ENCODE results near the gene C3orf22. TPM values are rescaled to one million over a fixed set of nuclear protein-coding genes. Genes with fewer than 3 reads are reported as not detected.

Gene C3orf22
- total RNA-seq, 2 experiments from 2014 or later: not detected

GRCh38 chr3:126582311-126582710 lies 23.6 kb upstream of the C3orf22 start:
- intact Hi-C loops (cut with micrococcal nuclease; ENCODE audit: unreplicated experiment): no loop called here
- no peak overlapping the region for H3K27ac ChIP-seq (ENCODE audit: low read depth, low read length, poor library complexity, severe bottlenecking)
- no peak overlapping the region for H3K4me2 ChIP-seq (ENCODE audit: low read length)
- no peak overlapping the region for H2AFZ ChIP-seq (ENCODE audit: low read length)
- ChIA-PET POLR2A (no interaction called here), CTCF (ENCODE audit: unreplicated experiment) (no interaction called here)
- no peak for TF ChIP-seq EZH2phosphoT487 (IDR thresholded peaks at IDR 0.05; ENCODE audit: borderline replicate concordance, low read depth, low read length)
- no peak for TF ChIP-seq CTCF (conservative IDR thresholded peaks at IDR 0.05; ENCODE audit: low read length)
- H3K4me1 ChIP-seq (ENCODE audit: insufficient read depth, low read length, poor library complexity, severe bottlenecking): no peaks in the 10 kb centered on the region
- no peaks in the 10 kb centered on the region for H3K9me3 ChIP-seq (ENCODE audit: low read length)
- no peaks in the 10 kb centered on the region for H3K36me3 ChIP-seq (ENCODE audit: insufficient read depth, low read length)
- no peaks in the 10 kb centered on the region for H3K9me2 ChIP-seq (ENCODE audit: insufficient read depth, low read length)
- no peaks in the 10 kb centered on the region for H4K20me1 ChIP-seq (ENCODE audit: insufficient read depth, low read length)
- H3K4me3 ChIP-seq (ENCODE audit: low read depth, low read length, poor library complexity, severe bottlenecking): no peak overlapping the region
- BruUV-seq (replicated peaks): no TSS peak
- H3K79me2 ChIP-seq (ENCODE audit: insufficient read depth, low read depth, low read length): no peaks in the 10 kb centered on the region
- no peak for DNase-seq (ENCODE audit: low spot score)

- no peak overlapping the region for H2AFZ ChIP-seq (ENCODE audit: low read length)
- no TSS peak for BruUV-seq (replicated peaks)
- no peaks in the 10 kb centered on the region for H3K9me2 ChIP-seq (ENCODE audit: insufficient read depth, low read length)
- no peaks in the 10 kb centered on the region for H3K79me2 ChIP-seq (ENCODE audit: insufficient read depth, low read depth, low read length)
- no peak overlapping the region for H3K4me3 ChIP-seq (ENCODE audit: low read depth, low read length, poor library complexity, severe bottlenecking)
- CTCF ChIA-PET (ENCODE audit: unreplicated experiment): no interaction called here
- intact Hi-C loops (cut with micrococcal nuclease; ENCODE audit: unreplicated experiment): no loop called here
- no peaks in the 10 kb centered on the region for H3K36me3 ChIP-seq (ENCODE audit: insufficient read depth, low read length)
- no peaks in the 10 kb centered on the region for H4K20me1 ChIP-seq (ENCODE audit: insufficient read depth, low read length)
- H3K4me2 ChIP-seq (ENCODE audit: low read length): no peak overlapping the region
- POLR2A ChIA-PET: no interaction called here
- H3K27ac ChIP-seq (ENCODE audit: low read depth, low read length, poor library complexity, severe bottlenecking): no peak overlapping the region
- TF ChIP-seq EZH2phosphoT487 (IDR thresholded peaks at IDR 0.05; ENCODE audit: borderline replicate concordance, low read depth, low read length) (no peak), CTCF (conservative IDR thresholded peaks at IDR 0.05; ENCODE audit: low read length) (no peak)
- no peaks in the 10 kb centered on the region for H3K4me1 ChIP-seq (ENCODE audit: insufficient read depth, low read length, poor library complexity, severe bottlenecking)
- H3K9me3 ChIP-seq (ENCODE audit: low read length): no peaks in the 10 kb centered on the region
- DNase-seq (ENCODE audit: low spot score): no peak
Measured at GRCh38 chr3:126581569-126581968, 22.8 kb upstream of the C3orf22 start.

- POLR2A ChIA-PET: no interaction called here
Measured at GRCh38 chr3:126580746-126581145, 22.0 kb upstream of the C3orf22 start.

More at GRCh38 chr3:126580746-126581145, 22.0 kb upstream of the C3orf22 start:
- BruUV-seq (replicated peaks): no TSS peak
- no peaks in the 10 kb centered on the region for H3K36me3 ChIP-seq (ENCODE audit: insufficient read depth, low read length)
- CTCF ChIA-PET (ENCODE audit: unreplicated experiment): no interaction called here
- H3K79me2 ChIP-seq (ENCODE audit: insufficient read depth, low read depth, low read length): no peaks in the 10 kb centered on the region
- H4K20me1 ChIP-seq (ENCODE audit: insufficient read depth, low read length): no peaks in the 10 kb centered on the region
- intact Hi-C loops (cut with micrococcal nuclease; ENCODE audit: unreplicated experiment): no loop called here
- H3K4me3 ChIP-seq (ENCODE audit: low read depth, low read length, poor library complexity, severe bottlenecking): no peak overlapping the region
- no peaks in the 10 kb centered on the region for H3K9me3 ChIP-seq (ENCODE audit: low read length)
- H3K4me2 ChIP-seq (ENCODE audit: low read length): no peak overlapping the region
- no peak for TF ChIP-seq EZH2phosphoT487 (IDR thresholded peaks at IDR 0.05; ENCODE audit: borderline replicate concordance, low read depth, low read length)
- no peak for TF ChIP-seq CTCF (conservative IDR thresholded peaks at IDR 0.05; ENCODE audit: low read length)
- no peak overlapping the region for H3K27ac ChIP-seq (ENCODE audit: low read depth, low read length, poor library complexity, severe bottlenecking)
- no peak for DNase-seq (ENCODE audit: low spot score)
- H3K9me2 ChIP-seq (ENCODE audit: insufficient read depth, low read length): no peaks in the 10 kb centered on the region
- H3K4me1 ChIP-seq (ENCODE audit: insufficient read depth, low read length, poor library complexity, severe bottlenecking): no peaks in the 10 kb centered on the region
- no peak overlapping the region for H2AFZ ChIP-seq (ENCODE audit: low read length)
